HG02870 (cell line): ENCODE data around the gene MPHOSPH10.
"Not testable (repeated sequence)": the region's sequence is repeated elsewhere in the genome, so short reads cannot be mapped to it uniquely, and the experiment has no call there.

Experiments
- ATAC-seq: cut with Tn5 transposase; IDR thresholded peaks from one replicate; pipeline ENCODE4 v1.9.1; 2021; ENCODE audit warnings: mild to moderate bottlenecking, moderate library complexity; ENCODE audit not compliant: unreplicated experiment

MPHOSPH10 gene

DNA sequence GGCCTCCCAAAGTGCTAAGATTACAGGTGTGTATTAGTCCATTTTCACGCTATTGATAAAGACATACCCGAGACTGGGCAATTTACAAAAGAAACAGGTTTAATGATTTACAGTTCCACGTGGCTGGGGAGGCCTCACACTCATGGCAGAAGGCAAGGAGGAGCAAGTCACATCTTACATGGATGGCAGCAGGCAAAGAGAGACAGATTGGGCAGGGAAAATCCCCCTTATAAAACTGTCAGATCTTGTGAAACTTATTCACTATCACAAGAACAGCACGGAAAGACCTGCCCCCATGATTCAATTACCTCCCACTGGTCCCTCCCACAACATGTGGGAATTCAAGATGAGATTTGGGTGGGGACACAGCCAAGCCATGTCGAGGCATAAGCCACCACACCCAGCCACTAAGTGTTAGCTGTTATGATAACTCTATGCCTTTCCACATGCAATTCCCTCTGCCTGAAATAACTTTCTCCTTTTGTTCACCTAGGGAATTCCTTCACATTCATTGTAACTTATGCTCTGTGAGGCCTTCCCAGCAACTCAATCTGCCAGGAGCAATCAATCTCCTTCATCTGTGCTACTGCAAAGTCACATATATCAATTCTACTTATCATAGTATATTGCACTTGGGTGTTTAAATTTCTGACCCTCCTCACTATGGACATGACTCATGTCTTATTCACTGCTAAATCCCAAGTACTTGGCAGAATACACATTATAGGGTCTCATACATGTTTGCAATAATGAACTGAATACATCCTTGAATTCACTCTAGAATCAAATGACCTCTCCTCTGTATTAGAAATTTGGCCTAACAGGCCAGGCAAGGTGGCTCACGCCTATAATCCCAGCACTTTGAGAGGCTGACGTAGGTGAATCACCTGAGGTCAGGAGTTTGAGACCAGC, 7.8 kb upstream of the MPHOSPH10 start:
- ATAC-seq: no peak

GRCh38 chr2:71125506-71126294, 4.7 kb upstream of the MPHOSPH10 start:
- no peak for ATAC-seq

GRCh38 chr2:71126957-71127356, 3.5 kb upstream of the MPHOSPH10 start:
- no peak for ATAC-seq

- no peak for ATAC-seq
Measured at GRCh38 chr2:71129114-71129901, 1.1 kb upstream of the MPHOSPH10 start.

- ATAC-seq: peak; percentile 44
Measured at GRCh38 chr2:71129902-71130151, 607 bp upstream of the MPHOSPH10 start.

DNA sequence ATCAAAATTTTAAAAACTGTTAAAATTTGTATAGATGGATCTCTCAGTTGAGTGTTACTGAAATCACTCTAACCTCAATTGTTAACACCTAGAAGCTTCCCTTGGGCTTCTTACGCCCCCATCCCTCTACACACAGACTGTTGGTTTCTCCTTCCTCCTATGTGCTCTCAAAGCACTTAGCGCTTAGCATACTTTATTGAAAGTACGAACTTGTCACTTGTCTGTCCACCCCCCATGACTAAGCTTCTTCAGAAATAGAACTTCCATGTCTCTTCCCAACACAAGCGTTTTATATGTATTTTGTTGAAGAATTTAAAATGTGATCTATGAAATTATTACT, 441 bp downstream of the MPHOSPH10 start:
- no peak for ATAC-seq

DNA sequence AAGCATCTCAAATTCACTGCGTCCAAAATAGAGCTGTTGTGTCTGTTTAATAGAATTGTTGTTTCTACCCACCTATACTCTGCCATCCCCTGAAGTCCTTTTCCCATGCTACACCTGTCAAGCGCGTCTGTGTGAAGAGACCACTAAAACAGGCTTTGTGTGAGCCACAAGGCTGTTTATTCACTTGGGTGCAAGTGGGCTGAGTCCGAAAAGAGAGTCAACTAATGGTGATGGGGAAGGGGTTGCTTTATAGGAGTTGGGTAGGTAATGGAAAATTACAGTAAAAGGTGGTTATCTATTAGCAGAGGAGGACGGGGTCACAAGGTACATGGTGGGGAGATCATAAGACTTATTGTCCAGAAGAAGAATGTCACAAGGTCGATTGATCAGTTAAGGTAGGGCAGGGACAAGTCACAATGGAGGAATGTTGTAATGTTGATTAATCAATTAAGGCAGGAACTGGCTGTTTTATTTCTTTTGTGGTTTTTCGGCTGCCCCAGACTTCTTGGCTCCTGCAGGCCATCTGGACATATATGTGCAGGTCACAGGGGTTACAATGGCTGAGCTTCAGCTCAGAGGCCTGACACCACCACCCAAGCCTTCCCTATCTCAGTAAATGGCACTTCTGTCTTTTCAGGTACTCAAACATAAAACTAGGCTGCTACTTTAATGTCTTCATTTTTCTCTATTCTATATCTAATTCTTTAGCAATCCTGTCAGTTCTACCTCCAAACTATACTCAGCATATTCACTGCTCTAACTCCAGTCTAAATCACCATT, 1.1 kb downstream of the MPHOSPH10 start:
- not testable (repeated sequence) for ATAC-seq

DNA sequence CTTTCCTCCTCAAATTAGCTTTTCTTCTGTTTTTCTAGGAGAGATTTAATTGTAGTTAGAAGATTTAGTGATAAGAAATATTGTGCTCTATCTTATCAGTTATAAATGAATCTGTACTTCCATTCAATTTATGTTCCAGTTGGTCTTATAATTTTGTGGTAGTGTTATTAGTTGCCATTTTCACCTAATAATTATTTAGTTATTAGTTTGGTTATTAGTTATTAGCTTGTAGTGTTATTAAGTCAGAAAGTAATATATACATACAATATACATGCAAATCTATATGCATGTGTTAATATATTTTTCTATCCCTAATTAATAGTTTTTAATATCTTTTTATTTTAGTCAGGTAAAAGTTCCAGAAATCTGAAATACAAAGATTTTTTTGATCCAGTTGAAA, 3.2 kb downstream of the MPHOSPH10 start:
- ATAC-seq: no peak

DNA sequence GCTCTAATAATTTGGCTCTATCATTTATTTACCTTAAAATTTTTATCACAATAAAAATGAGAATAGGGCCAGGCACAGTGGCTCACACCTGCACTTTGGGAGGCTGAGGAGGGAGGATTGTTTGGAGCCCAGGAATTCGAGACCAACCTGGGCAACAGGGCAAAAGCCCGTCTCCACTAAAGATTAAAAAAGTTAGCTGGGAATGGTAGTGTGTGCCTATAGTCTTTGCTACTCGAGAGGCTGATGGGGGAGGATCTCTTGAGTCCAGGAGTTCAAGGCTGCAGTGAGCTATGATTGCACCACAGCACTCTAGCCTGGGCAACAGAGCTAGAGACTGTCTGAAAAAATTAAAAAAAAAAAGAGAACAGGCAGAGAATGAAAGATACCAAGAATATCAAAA, 5.7 kb downstream of the MPHOSPH10 start:
- ATAC-seq: no peak

GRCh38 chr2:71143782-71144181, 13.3 kb downstream of the MPHOSPH10 start:
- ATAC-seq: no peak

GRCh38 chr2:71148506-71149063, 18.2 kb downstream of the MPHOSPH10 start:
- no peak for ATAC-seq

- ATAC-seq: no peak
Measured at GRCh38 chr2:71150082-71150816, 19.8 kb downstream of the MPHOSPH10 start.

DNA sequence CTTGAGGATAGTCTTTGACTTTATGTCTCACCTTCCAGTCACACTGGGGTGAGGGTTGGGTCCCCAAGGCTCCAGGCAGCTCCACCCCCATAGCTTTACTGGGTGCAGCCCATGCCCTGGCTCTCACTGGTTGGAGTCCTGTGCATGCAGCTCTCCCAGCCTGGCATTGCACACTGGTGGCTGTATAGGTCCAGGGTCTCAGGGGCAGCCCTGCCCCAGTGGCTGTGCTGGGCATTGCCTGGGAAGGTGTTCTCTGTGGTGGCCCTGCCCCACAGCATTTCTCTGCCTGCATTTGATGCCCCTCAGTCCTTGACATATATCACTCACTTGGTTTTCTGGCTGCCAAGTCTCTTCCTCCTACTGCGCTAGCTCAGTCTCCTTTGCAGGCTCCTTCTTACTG, 21.2 kb downstream of the MPHOSPH10 start:
- no peak for ATAC-seq

GRCh38 chr2:71153585-71154224, 23.3 kb downstream of the MPHOSPH10 start:
- no peak for ATAC-seq

DNA sequence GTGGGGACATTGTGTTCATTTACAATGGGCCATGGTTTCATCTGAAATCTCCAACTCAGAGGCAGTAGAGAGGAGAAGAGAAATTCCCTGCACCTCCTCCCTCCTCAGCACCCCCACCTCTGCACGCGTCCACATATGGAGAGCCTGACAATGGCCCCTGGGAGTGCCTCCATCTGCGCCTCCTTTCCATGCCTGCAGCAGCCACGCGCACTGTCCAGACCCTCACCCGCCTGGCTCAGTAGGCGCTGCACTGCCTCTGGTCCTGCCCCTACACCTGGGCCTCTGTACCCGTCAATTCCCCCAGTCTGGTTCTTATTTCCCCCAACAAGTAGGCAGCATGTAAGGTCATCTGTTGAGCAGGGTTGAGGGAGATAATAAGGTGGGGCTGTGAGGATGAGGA, 23.8 kb downstream of the MPHOSPH10 start:
- no peak for ATAC-seq

DNA sequence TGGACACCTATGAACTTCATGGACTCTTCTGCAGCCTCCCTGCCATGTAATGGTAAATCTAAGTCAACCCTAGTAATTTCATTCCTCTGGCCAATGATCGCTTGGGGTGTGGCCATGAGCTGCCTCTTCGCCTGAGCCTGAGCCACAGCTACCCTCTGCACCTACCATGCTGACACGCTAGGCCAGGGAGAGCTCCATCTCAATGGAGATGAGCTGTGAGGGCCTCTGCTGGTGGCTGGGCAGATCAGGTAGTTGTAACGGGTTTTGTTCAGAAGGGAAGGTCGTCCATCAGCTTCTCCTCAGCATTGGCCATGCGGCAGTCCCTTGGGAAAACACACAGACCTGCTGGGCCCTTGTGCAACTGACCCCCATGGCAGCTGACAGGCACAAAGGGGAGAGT, 24.4 kb downstream of the MPHOSPH10 start:
- peak; percentile 76 for ATAC-seq

DNA sequence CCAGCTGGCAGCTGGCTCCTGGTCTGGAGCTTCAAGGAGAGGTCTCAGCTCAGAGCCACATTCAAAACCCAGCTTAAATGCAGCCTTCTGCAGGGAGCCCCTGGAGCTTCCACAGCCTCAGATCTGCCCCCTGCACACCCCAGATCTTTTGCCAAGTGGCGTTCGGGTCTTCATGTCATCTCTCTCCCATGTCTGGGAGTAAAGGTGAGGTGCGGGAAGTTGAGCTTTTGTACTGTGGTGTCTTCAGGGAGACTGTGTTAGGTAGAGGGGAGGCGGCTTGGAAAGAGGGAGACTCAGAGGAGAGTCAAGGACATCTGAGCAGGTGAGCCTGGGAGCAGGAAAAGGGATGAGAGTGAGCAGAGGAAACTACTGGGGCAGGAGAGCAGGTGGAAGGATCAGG, 25.4 kb downstream of the MPHOSPH10 start:
- ATAC-seq: no peak

GRCh38 chr2:71156573-71156972, 26.1 kb downstream of the MPHOSPH10 start:
- no peak for ATAC-seq

- ATAC-seq: no peak
Measured at GRCh38 chr2:71157124-71157793, 26.8 kb downstream of the MPHOSPH10 start.
